BLaER1 (cell line): ENCODE results near the gene TMEM169.

Experiments
- H3K27ac ChIP-seq: shearing (Covaris generic); formaldehyde crosslinking; 2 replicates; pipeline ENCODE4 v1.8.1; 2022
- H3K27me3 ChIP-seq: shearing (Covaris generic); formaldehyde crosslinking; 2 replicates; pipeline ENCODE4 v1.8.1; 2022
- H3K36me3 ChIP-seq: shearing (Covaris generic); formaldehyde crosslinking; 2 replicates; pipeline ENCODE4 v1.8.1; 2022
- H3K4me1 ChIP-seq: shearing (Covaris generic); formaldehyde crosslinking; 2 replicates; pipeline ENCODE4 v1.8.1; 2022
- H3K4me2 ChIP-seq: shearing (Covaris generic); formaldehyde crosslinking; 2 replicates; pipeline ENCODE4 v1.8.1; 2022
- H3K4me3 ChIP-seq: shearing (Covaris generic); formaldehyde crosslinking; 2 replicates; pipeline ENCODE4 v1.8.1; 2022
- H3K9ac ChIP-seq: shearing (Covaris generic); formaldehyde crosslinking; 2 replicates; pipeline ENCODE4 v1.8.1; 2022
- H3K9me3 ChIP-seq: shearing (Covaris generic); formaldehyde crosslinking; 2 replicates; pipeline ENCODE4 v1.8.1; 2022
- H4K20me1 ChIP-seq: shearing (Covaris generic); formaldehyde crosslinking; 2 replicates; pipeline ENCODE4 v1.8.1; 2022
- Cebpa-rat ChIP-seq: shearing (Covaris generic); IDR thresholded peaks from 2 replicates; pipeline ENCODE4 v1.8.1; 2022

TMEM169 gene

GRCh38 chr2:216144372-216144771 is 62.7 kb downstream of the TMEM169 start:
- H3K9ac ChIP-seq = no peak overlapping the region
- peaks cover 99% of the 10 kb centered on the region for H3K36me3 ChIP-seq
- H3K27me3 ChIP-seq = no peaks in the 10 kb centered on the region
- H3K4me3 ChIP-seq = no peak overlapping the region
- no peak overlapping the region for H3K27ac ChIP-seq
- peaks cover 94% of the 10 kb centered on the region for H4K20me1 ChIP-seq
- no peak for TF ChIP-seq Cebpa-rat
- H3K4me1 ChIP-seq = no peaks in the 10 kb centered on the region
- H3K4me2 ChIP-seq = no peak overlapping the region
- H3K9me3 ChIP-seq = no peaks in the 10 kb centered on the region

DNA sequence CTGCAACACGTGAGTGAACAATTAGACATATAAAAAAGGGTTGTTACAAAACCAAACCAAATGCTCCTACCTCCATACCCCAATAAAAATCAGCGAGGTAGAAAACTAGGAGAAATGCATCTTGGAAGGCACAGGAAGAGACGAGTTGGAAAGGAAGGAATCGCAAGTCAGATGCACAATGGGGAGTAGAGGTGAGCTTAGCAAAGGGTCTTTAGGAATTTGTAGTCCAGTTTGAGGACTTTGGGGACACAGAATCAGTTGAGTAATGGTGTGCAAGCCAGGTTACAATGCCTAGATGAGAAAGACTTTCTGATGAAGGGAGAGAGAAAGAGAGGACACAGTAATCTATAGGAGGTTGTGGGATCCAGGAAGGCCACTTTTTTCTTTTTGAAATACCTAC is 63.1 kb downstream of the TMEM169 start:
- Histone ChIP-seq H4K20me1 (peaks cover 94% of the 10 kb centered on the region), H3K27ac (no peak overlapping the region), H3K4me1 (no peaks in the 10 kb centered on the region), H3K4me3 (no peak overlapping the region), H3K4me2 (no peak overlapping the region), H3K9ac (no peak overlapping the region), H3K9me3 (no peaks in the 10 kb centered on the region), H3K36me3 (peaks cover 99% of the 10 kb centered on the region), H3K27me3 (no peaks in the 10 kb centered on the region)
- no peak for TF ChIP-seq Cebpa-rat

DNA sequence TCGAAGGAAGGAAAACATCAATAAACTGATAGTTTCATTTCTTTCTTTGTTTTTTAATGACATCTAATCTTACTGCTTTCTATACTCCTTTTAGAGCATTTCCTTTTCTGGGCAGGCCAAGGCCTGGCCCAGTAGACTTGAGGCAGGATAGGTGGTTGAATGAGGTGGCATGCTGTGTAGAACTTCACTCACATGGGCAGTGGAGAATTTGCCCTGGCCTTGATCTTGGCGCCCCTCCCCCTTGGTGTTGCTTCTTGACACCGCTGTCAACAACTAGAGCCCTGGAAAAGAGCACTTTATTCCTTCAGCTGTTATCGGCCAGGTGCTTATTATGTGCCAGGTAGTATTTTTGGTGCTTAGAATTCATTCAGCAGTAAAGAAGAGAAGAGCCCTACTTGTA is 64.9 kb downstream of the TMEM169 start:
- peaks cover 94% of the 10 kb centered on the region for H4K20me1 ChIP-seq
- TF ChIP-seq Cebpa-rat = no peak
- no peak overlapping the region for H3K9ac ChIP-seq
- H3K4me3 ChIP-seq = no peak overlapping the region
- peaks cover 99% of the 10 kb centered on the region for H3K36me3 ChIP-seq
- no peaks in the 10 kb centered on the region for H3K4me1 ChIP-seq
- no peak overlapping the region for H3K27ac ChIP-seq
- H3K9me3 ChIP-seq = no peaks in the 10 kb centered on the region
- no peaks in the 10 kb centered on the region for H3K27me3 ChIP-seq
- no peak overlapping the region for H3K4me2 ChIP-seq

GRCh38 chr2:216147172-216148131 is 65.7 kb downstream of the TMEM169 start:
- no peak for TF ChIP-seq Cebpa-rat
- no peaks in the 10 kb centered on the region for H3K9me3 ChIP-seq
- H3K27me3 ChIP-seq = no peaks in the 10 kb centered on the region
- peaks cover 99% of the 10 kb centered on the region for H3K36me3 ChIP-seq
- no peak overlapping the region for H3K9ac ChIP-seq
- H3K27ac ChIP-seq = no peak overlapping the region
- H3K4me2 ChIP-seq = no peak overlapping the region
- H4K20me1 ChIP-seq = peaks cover 94% of the 10 kb centered on the region
- H3K4me3 ChIP-seq = no peak overlapping the region
- H3K4me1 ChIP-seq = no peaks in the 10 kb centered on the region

- Histone ChIP-seq H3K4me3 (no peak overlapping the region), H3K27me3 (no peaks in the 10 kb centered on the region), H3K27ac (no peak overlapping the region), H3K36me3 (peaks cover 99% of the 10 kb centered on the region), H3K4me1 (no peaks in the 10 kb centered on the region), H4K20me1 (peaks cover 97% of the 10 kb centered on the region), H3K9me3 (no peaks in the 10 kb centered on the region), H3K4me2 (no peak overlapping the region), H3K9ac (no peak overlapping the region)
- no peak for TF ChIP-seq Cebpa-rat
These were observed 67.3 kb downstream of the TMEM169 start for GRCh38 chr2:216148983-216149382.

GRCh38 chr2:216149741-216150140 is 68.0 kb downstream of the TMEM169 start:
- peaks cover 97% of the 10 kb centered on the region for H4K20me1 ChIP-seq

DNA sequence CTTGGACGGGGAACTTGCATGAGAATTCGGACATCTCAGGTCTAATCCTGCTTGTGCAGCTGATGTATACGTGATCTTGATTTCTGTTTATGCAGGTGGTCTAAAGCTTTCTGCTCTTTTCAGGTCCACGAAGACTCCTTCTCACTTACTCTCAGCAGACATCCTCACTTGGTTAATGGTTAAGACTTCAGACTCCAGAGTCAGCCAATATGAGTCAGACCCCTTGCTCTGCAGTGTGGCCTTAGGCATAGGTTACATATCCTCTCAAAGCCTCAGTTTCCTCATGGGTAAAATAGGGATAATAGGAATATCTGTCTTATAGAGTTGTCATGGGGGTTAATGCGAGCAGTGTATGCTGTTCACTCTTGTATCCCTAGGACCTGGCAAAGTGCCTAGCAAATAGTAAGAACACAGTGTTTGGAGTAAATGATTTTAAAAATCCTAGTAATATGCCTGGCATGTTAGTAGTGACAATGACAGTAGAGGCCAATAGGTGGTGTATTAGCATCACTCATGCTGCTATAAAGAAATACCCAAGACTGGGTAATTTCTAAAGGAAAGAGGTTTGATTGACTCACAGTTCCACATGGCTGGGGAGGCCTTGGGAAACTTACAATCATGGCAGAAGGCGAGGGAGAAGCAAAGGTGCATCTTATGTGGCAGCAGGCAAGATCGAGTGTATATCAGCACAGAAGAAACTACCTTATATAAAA is 69.8 kb downstream of the TMEM169 start:
- Histone ChIP-seq H3K4me1 (no peaks in the 10 kb centered on the region), H3K4me2 (no peak overlapping the region), H3K9me3 (no peaks in the 10 kb centered on the region), H3K27ac (no peak overlapping the region), H4K20me1 (peaks cover 100% of the 10 kb centered on the region), H3K9ac (no peak overlapping the region), H3K27me3 (no peaks in the 10 kb centered on the region), H3K36me3 (peaks cover 99% of the 10 kb centered on the region), H3K4me3 (no peak overlapping the region)
- TF ChIP-seq Cebpa-rat = no peak

More at GRCh38 chr2:216149741-216150140, 68.0 kb downstream of the TMEM169 start:
- H3K4me1 ChIP-seq = no peaks in the 10 kb centered on the region
- no peak overlapping the region for H3K27ac ChIP-seq
- no peak overlapping the region for H3K9ac ChIP-seq
- H3K4me2 ChIP-seq = no peak overlapping the region
- no peaks in the 10 kb centered on the region for H3K9me3 ChIP-seq
- no peaks in the 10 kb centered on the region for H3K27me3 ChIP-seq
- no peak for TF ChIP-seq Cebpa-rat
- H3K4me3 ChIP-seq = no peak overlapping the region
- H3K36me3 ChIP-seq = peaks cover 99% of the 10 kb centered on the region
